ENCODE measurements around the gene GGA3. TPM values are rescaled to one million over a fixed set of nuclear protein-coding genes. Genes with fewer than 3 reads are reported as not detected.

GGA3 gene
- total and polyA plus RNA-seq, 10 of the 15 experiments (the other 5 are each of a cell fraction or from before 2014, with no cell fraction given): 7.0 to 57.5 (median 34.0) TPM

DNA sequence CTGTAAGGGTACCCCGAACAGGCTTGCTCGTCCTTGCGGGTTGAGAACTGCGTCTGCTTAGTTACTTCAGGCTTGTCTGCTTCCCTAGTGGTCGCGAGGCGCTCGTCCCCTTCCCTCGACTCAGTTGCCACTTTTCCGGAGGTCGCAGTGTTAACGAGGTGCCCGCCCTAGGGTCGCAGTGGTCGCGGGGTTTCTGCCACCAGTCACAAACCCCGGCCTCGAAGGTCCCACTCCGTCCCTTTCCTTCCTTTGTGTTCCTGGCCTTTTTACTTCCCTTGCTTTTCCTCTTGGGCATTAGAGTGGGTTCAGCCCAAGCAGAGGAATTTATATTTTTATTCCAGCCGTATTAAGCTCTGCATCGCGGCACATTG lies 55.6 kb downstream of the GGA3 start:
- TF ChIP-seq RBBP5 (conservative IDR thresholded peaks at IDR 0.05) (no peak), BMI1 (IDR thresholded peaks at IDR 0.05; ENCODE audit: borderline replicate concordance) (no peak), GABPA (IDR thresholded peaks at IDR 0.05; ENCODE audit: low read depth) (no peak), SMAD5 (IDR thresholded peaks at IDR 0.05; ENCODE audit: low read depth) (0 out of 2 replicates have a peak, but pooled peaks have one; percentile 14), NBN (IDR thresholded peaks at IDR 0.05) (peak; percentile 6; the same call in 1 of the 2 replicates), NR2F1 (conservative IDR thresholded peaks at IDR 0.05) (0 out of 2 replicates have a peak, but pooled peaks have one; percentile 0), LARP7 (IDR thresholded peaks at IDR 0.05) (0 out of 2 replicates have a peak, but pooled peaks have one; percentile 55)
- TF ChIP-seq, protein P1, sequence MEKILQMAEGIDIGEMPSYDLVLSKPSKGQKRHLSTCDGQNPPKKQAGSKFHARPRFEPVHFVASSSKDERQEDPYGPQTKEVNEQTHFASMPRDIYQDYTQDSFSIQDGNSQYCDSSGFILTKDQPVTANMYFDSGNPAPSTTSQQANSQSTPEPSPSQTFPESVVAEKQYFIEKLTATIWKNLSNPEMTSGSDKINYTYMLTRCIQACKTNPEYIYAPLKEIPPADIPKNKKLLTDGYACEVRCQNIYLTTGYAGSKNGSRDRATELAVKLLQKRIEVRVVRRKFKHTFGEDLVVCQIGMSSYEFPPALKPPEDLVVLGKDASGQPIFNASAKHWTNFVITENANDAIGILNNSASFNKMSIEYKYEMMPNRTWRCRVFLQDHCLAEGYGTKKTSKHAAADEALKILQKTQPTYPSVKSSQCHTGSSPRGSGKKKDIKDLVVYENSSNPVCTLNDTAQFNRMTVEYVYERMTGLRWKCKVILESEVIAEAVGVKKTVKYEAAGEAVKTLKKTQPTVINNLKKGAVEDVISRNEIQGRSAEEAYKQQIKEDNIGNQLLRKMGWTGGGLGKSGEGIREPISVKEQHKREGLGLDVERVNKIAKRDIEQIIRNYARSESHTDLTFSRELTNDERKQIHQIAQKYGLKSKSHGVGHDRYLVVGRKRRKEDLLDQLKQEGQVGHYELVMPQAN (conservative IDR thresholded peaks at IDR 0.05): peak; percentile 94; the same call in 1 of the 2 replicates
- 1% methylated on average over 22 of the region's 22 CpGs for WGBS (ENCODE audit: insufficient coverage, insufficient replicate concordance, low lambda C conversion rate, missing lambda C conversion rate)
- no peaks in the 10 kb centered on the region for H4K20me1 ChIP-seq (ENCODE audit: control insufficient read depth, insufficient read depth)
- in situ Hi-C loops (cut with MboI) (no loop called here), intact Hi-C loops (cut with micrococcal nuclease; ENCODE audit: unreplicated experiment) (no loop called here)
- ChIA-PET SMC1A (ENCODE audit: uncharacterized antibody, unreplicated experiment) (interaction anchor here (0.7 to 2.2 kb wide), 13 partner anchors 22 to 245 kb away, joined by 3 to 14 read pairs (median 4); partner anchors contain the start of genes GGA3, NT5C and SLC25A19), POLR2A (interaction anchor here (0.6 to 1.4 kb wide), 9 partner anchors 9 to 162 kb away, joined by 3 to 7 read pairs (median 3); partner anchors contain the start of gene ARMC7), CTCF (interaction anchor here (0.8 to 12.2 kb wide), 9 partner anchors 34 to 490 kb away, joined by 3 to 293 read pairs (median 6); partner anchors contain the start of genes ARMC7 and NT5C), RAD21 (ENCODE audit: unreplicated experiment) (interaction anchor here (0.6 to 10.4 kb wide), 12 partner anchors 35 to 339 kb away, joined by 3 to 131 read pairs (median 4); partner anchors contain the start of genes GRB2, MIF4GD and SLC25A19)
- H3K27me3 ChIP-seq (replicated peaks in 1 of 2; ENCODE audit: control insufficient read depth in 2 of 2, insufficient read depth in 2 of 2, low read length in 1 of 2): no peaks in the 10 kb centered on the region
- peak overlapping the region; percentile 98 for H3K27ac ChIP-seq (ENCODE audit: control insufficient read depth, insufficient read depth)
- BruUV-seq (replicated peaks): TSS peak; percentile 84
- peak overlapping the region; percentile 78; the same call in 1 of the 2 replicates for H3K4me2 ChIP-seq (ENCODE audit: control insufficient read depth, insufficient read depth)
- H3K9ac ChIP-seq (ENCODE audit: control insufficient read depth, insufficient read depth, low read length): peak overlapping the region; percentile 89
- DNase-seq (ENCODE audit: low read depth, low spot score): no peak
- FAIRE-seq: no peak
- peak overlapping the region; percentile 99 for H2AFZ ChIP-seq (ENCODE audit: control insufficient read depth, low read depth, low read length)
- H3K4me1 ChIP-seq (ENCODE audit: control insufficient read depth, insufficient read depth, low read length): no peaks in the 10 kb centered on the region; the same call in 1 of the 2 replicates
- peaks cover 37% of the 10 kb centered on the region for H3K79me2 ChIP-seq (ENCODE audit: control insufficient read depth, insufficient read depth, low read length)
- peak; percentile 39; the same call in 2 of the 3 replicates for ATAC-seq
- no peaks in the 10 kb centered on the region for H3K9me3 ChIP-seq (replicated peaks; ENCODE audit: control insufficient read depth, insufficient read depth, low read length)
- H3K4me3 ChIP-seq: peak overlapping the region; percentile 77
- H3K36me3 ChIP-seq (ENCODE audit: control insufficient read depth in 2 of 2, insufficient read depth in 2 of 2, low read length in 1 of 2): peaks cover 0 to 1% of the 10 kb centered on the region in 2 experiments; a peak in 1 of 4 replicates

Measured in GM12878 (cell line).